Prostate gland (tissue), 2 donors: ENCODE data around the gene KIAA1671.

Experiments used
- CTCF ChIP-seq, 4 experiments: fragments of 200-600 bp in 2 of 4; fragments of 450-650 bp in 2 of 4; sonication (generic) in 2 of 4; IDR thresholded peaks; 1 replicate in 3 of 4; 2 replicates in 1 of 4; pipeline ENCODE4 v1.5.1; 2016 to 2019; ENCODE audit warnings: antibody characterized with exemption in 4 of 4, mild to moderate bottlenecking in 2 of 4, moderate library complexity in 2 of 4
- POLR2AphosphoS5 ChIP-seq: sonication (generic); formaldehyde crosslinking; IDR thresholded peaks from one replicate; pipeline ENCODE4 v1.6.1; 2017; ENCODE audit warnings: antibody characterized with exemption

GRCh38 chr22:25237503-25237902 is 285.0 kb downstream of the KIAA1671 start:
- TF ChIP-seq CTCF (IDR thresholded peaks at IDR 0.05) (no peak), POLR2AphosphoS5 (no peak)
